ENCODE measurements around the gene SPEM2. TPM values are rescaled to one million over a fixed set of nuclear protein-coding genes. Genes with fewer than 3 reads are reported as not detected.
"Not testable (repeated sequence)": the region's sequence is repeated elsewhere in the genome, so short reads cannot be mapped to it uniquely, and the experiment has no call there.

Gene SPEM2
- polyA plus RNA-seq, 4 donors = 0.18 TPM; not detected in 3

DNA sequence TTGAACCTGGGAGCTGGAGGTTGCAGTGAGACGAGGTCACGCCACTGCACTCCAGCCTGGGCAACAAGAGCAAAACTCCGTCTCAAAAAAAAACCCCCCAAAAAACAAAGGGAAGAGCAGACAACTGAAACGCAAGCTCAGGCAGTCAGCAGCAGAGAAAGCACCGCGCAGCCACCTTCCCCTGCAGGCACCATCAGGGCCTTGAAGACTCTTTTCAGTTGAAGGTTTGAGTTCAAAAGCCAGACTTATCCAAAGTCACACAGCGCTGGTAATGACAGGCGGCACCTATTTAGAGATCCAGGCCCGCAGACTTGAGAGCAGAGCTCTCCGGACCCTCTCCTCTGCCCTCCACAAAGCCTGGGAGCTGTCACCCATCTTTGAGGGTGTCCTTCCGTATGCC, 42.9 kb downstream of the SPEM2 start:
- DNase-seq (ENCODE audit: low read depth in 4 of 4, low spot score in 3 of 4) = no peak

GRCh38 chr17:7468804-7469389, 43.5 kb downstream of the SPEM2 start:
- DNase-seq (ENCODE audit: low read depth in 4 of 4, low spot score in 3 of 4) = no peak

DNA sequence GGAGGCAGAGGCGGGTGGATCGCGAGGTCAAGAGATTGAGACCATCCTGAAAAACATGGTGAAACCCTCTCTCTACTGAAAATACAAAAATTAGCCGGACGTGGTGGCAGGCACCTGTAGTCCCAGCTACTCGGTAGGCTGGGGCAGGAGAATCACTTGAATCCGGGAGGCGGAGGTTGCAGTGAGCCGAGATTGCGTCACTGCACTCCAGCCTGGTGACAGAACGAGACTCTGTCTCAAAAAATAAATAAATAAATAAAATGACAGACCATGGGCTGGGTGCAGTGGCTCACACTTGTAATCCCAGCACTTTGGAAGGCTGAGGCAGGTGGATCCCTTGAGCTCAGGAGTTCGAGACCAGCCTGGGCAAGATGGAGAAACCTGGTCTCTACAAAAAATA, 44.4 kb downstream of the SPEM2 start:
- not testable (repeated sequence) for DNase-seq (ENCODE audit: low read depth in 4 of 4, low spot score in 3 of 4)

GRCh38 chr17:7470457-7470973, 45.1 kb downstream of the SPEM2 start:
- not testable (repeated sequence) for DNase-seq (ENCODE audit: low read depth in 4 of 4, low spot score in 3 of 4)

GRCh38 chr17:7471729-7472128, 46.3 kb downstream of the SPEM2 start:
- DNase-seq (ENCODE audit: low read depth in 4 of 4, low spot score in 3 of 4) = no peak

DNA sequence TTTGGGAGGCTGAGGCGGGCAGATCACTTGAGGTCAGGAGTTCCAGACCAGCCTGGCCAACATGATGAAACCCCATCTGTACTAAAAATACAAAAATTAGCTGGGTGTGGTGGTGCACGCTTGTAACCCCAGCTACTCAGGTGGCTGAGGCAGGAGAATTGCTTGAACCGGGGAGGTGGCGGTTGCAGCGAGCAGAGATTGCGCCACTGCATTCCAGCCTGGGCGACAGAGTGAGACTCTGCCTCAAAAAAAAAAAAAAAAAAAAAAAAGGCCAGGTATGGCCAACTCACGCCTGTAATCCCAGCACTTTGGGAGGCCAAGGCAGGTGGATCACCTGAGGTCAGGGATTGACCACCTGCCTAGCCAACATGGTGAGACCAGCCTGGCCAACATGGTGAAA, 49.4 kb downstream of the SPEM2 start:
- DNase-seq (ENCODE audit: low read depth in 4 of 4, low spot score in 3 of 4) = not testable (repeated sequence)

- DNase-seq (ENCODE audit: low read depth in 4 of 4, low spot score in 3 of 4) = no peak
Measured at GRCh38 chr17:7475764-7476422, 50.5 kb downstream of the SPEM2 start.

GRCh38 chr17:7476494-7476893, 51.1 kb downstream of the SPEM2 start:
- DNase-seq (ENCODE audit: low read depth in 4 of 4, low spot score in 3 of 4) = no peak

DNA sequence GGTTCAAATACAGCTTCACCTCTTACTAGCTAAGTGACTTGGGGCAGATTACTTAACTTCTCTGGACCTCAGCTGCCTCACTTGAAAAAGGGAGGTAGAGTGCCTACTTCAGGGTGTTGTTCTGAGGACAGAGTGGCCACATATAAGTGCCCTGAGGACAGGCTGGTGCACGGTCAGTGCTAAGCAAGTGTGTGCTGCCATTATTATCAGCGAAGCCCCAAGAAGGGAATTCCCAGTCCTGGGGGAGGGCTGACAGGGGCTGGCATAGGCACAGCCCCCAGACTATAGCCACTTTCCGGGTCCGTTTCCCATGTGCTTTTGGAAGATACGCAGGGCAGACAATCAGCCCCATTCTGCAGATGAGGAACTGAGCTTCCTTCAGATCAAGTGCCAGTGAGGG, 51.5 kb downstream of the SPEM2 start:
- DNase-seq (ENCODE audit: low read depth in 4 of 4, low spot score in 3 of 4) = no peak

Other genes with a start within 250 kb of the SPEM2 start
- 1 to 10 TPM; 3.9 to 7.9 (median 5.9) TPM for gene ASGR1, start 246.2 kb upstream of the SPEM2 start, polyA plus RNA-seq (ENCODE audit: insufficient read length in 4 of 4)
- gene DLG4, start 205.8 kb upstream of the SPEM2 start, polyA plus RNA-seq (ENCODE audit: insufficient read length in 4 of 4) = 10 to 100 TPM; 25.8 to 50.7 (median 41.7) TPM
- gene ACADVL, start 205.7 kb upstream of the SPEM2 start, polyA plus RNA-seq (ENCODE audit: insufficient read length in 4 of 4) = 100 to 1,000 TPM; 318 to 561 (median 453) TPM
- 10 to 100 TPM; 46.3 to 70.6 (median 51.4) TPM for gene DVL2, start 191.1 kb upstream of the SPEM2 start, polyA plus RNA-seq (ENCODE audit: insufficient read length in 4 of 4)
- gene PHF23, start 186.2 kb upstream of the SPEM2 start, polyA plus RNA-seq (ENCODE audit: insufficient read length in 4 of 4) = 10 to 100 TPM; 39.1 to 62.6 (median 52.5) TPM
- 100 to 1,000 TPM; 327 to 487 (median 427) TPM for gene GABARAP, start 183.2 kb upstream of the SPEM2 start, polyA plus RNA-seq (ENCODE audit: insufficient read length in 4 of 4)
- 100 to 1,000 TPM; 146 to 158 (median 156) TPM for gene CTDNEP1, start 173.9 kb upstream of the SPEM2 start, polyA plus RNA-seq (ENCODE audit: insufficient read length in 4 of 4)
- 10 to 100 TPM; 45.9 to 53.5 (median 48.1) TPM for gene ELP5, start 173.4 kb upstream of the SPEM2 start, polyA plus RNA-seq (ENCODE audit: insufficient read length in 4 of 4)
- 10 to 100 TPM in 3 of 4 donors, 1 to 10 TPM in 1; 1.3 to 58.7 (median 50.8) TPM for gene CLDN7, start 163.1 kb upstream of the SPEM2 start, polyA plus RNA-seq (ENCODE audit: insufficient read length in 4 of 4)
- 1 to 10 TPM; 1.5 to 2.8 (median 1.9) TPM for gene SLC2A4, start 143.9 kb upstream of the SPEM2 start, polyA plus RNA-seq (ENCODE audit: insufficient read length in 4 of 4)
- 1 to 10 TPM; 1.9 to 4.1 (median 2.7) TPM for gene YBX2, start 131.0 kb upstream of the SPEM2 start, polyA plus RNA-seq (ENCODE audit: insufficient read length in 4 of 4)
- 100 to 1,000 TPM; 247 to 327 (median 311) TPM for gene EIF5A, start 118.0 kb upstream of the SPEM2 start, polyA plus RNA-seq (ENCODE audit: insufficient read length in 4 of 4)
- gene GPS2, start 110.3 kb upstream of the SPEM2 start, polyA plus RNA-seq (ENCODE audit: insufficient read length in 4 of 4) = 100 to 1,000 TPM in 1 of 4 donors, 10 to 100 TPM in 3; 73.8 to 104 (median 90.1) TPM
- 10 to 100 TPM; 25.7 to 43.8 (median 27.8) TPM for gene NEURL4, start 96.3 kb upstream of the SPEM2 start, polyA plus RNA-seq (ENCODE audit: insufficient read length in 4 of 4)
- gene ACAP1, start 89.1 kb upstream of the SPEM2 start, polyA plus RNA-seq (ENCODE audit: insufficient read length in 4 of 4) = 10 to 100 TPM in 2 of 4 donors, 1 to 10 TPM in 2; 6.9 to 11.0 (median 8.8) TPM
- gene KCTD11, start 73.5 kb upstream of the SPEM2 start, polyA plus RNA-seq (ENCODE audit: insufficient read length in 4 of 4) = 10 to 100 TPM; 10.9 to 12.1 (median 11.6) TPM
- not detected for gene TMEM95, start 70.5 kb upstream of the SPEM2 start, polyA plus RNA-seq (ENCODE audit: insufficient read length in 4 of 4)
- gene TNK1, start 44.5 kb upstream of the SPEM2 start, polyA plus RNA-seq (ENCODE audit: insufficient read length in 4 of 4) = 1 to 10 TPM in 3 of 4 donors, under 1 TPM in 1; 1.00 to 6.1 (median 5.2) TPM
- 10 to 100 TPM; 30.3 to 48.7 (median 39.6) TPM for gene PLSCR3, start 31.1 kb upstream of the SPEM2 start, polyA plus RNA-seq (ENCODE audit: insufficient read length in 4 of 4)
- gene TMEM256, start 21.5 kb upstream of the SPEM2 start, polyA plus RNA-seq (ENCODE audit: insufficient read length in 4 of 4) = 10 to 100 TPM; 52.8 to 90.1 (median 80.5) TPM
- 10 to 100 TPM; 21.4 to 55.8 (median 32.8) TPM for gene NLGN2, start 17.8 kb upstream of the SPEM2 start, polyA plus RNA-seq (ENCODE audit: insufficient read length in 4 of 4)
- not detected for gene SPEM1, start 5.3 kb upstream of the SPEM2 start, polyA plus RNA-seq (ENCODE audit: insufficient read length in 4 of 4)
- gene SPEM3, start 3.2 kb downstream of the SPEM2 start, polyA plus RNA-seq (ENCODE audit: insufficient read length in 4 of 4) = not detected
- 1 to 10 TPM; 1.1 to 4.8 (median 3.8) TPM for gene TMEM102, start 9.8 kb downstream of the SPEM2 start, polyA plus RNA-seq (ENCODE audit: insufficient read length in 4 of 4)
- 10 to 100 TPM in 1 of 4 donors, 1 to 10 TPM in 3; 5.6 to 17.1 (median 8.5) TPM for gene FGF11, start 13.9 kb downstream of the SPEM2 start, polyA plus RNA-seq (ENCODE audit: insufficient read length in 4 of 4)
- gene CHRNB1, start 19.4 kb downstream of the SPEM2 start, polyA plus RNA-seq (ENCODE audit: insufficient read length in 4 of 4) = 10 to 100 TPM in 2 of 4 donors, 1 to 10 TPM in 2; 9.0 to 15.1 (median 9.8) TPM
- 10 to 100 TPM; 36.1 to 46.1 (median 43.4) TPM for gene ZBTB4, start 54.0 kb downstream of the SPEM2 start, polyA plus RNA-seq (ENCODE audit: insufficient read length in 4 of 4)
- under 1 TPM in 2 of 4 donors, not detected in 2; 0.12 to 0.46 TPM for gene SLC35G6, start 55.8 kb downstream of the SPEM2 start, polyA plus RNA-seq (ENCODE audit: insufficient read length in 4 of 4)
- gene POLR2A, start 58.8 kb downstream of the SPEM2 start, polyA plus RNA-seq (ENCODE audit: insufficient read length in 4 of 4) = 100 to 1,000 TPM; 105 to 159 (median 123) TPM
- gene TNFSF12, start 123.4 kb downstream of the SPEM2 start, polyA plus RNA-seq (ENCODE audit: insufficient read length in 4 of 4) = 10 to 100 TPM; 20.3 to 43.5 (median 25.8) TPM
- gene TNFSF13, start 133.1 kb downstream of the SPEM2 start, polyA plus RNA-seq (ENCODE audit: insufficient read length in 4 of 4) = 10 to 100 TPM in 3 of 4 donors, 1 to 10 TPM in 1; 7.1 to 15.7 (median 12.7) TPM
- 10 to 100 TPM; 57.4 to 83.0 (median 73.6) TPM for gene SENP3, start 136.3 kb downstream of the SPEM2 start, polyA plus RNA-seq (ENCODE audit: insufficient read length in 4 of 4)
- gene CD68, start 154.0 kb downstream of the SPEM2 start, polyA plus RNA-seq (ENCODE audit: insufficient read length in 4 of 4) = 10 to 100 TPM; 32.3 to 70.7 (median 54.9) TPM
- gene MPDU1, start 158.2 kb downstream of the SPEM2 start, polyA plus RNA-seq (ENCODE audit: insufficient read length in 4 of 4) = 100 to 1,000 TPM in 3 of 4 donors, 10 to 100 TPM in 1; 75.1 to 114 (median 112) TPM
- gene SOX15, start 164.5 kb downstream of the SPEM2 start, polyA plus RNA-seq (ENCODE audit: insufficient read length in 4 of 4) = 10 to 100 TPM in 1 of 4 donors, 1 to 10 TPM in 3; 2.5 to 10.5 (median 3.6) TPM
- gene FXR2, start 189.3 kb downstream of the SPEM2 start, polyA plus RNA-seq (ENCODE audit: insufficient read length in 4 of 4) = 10 to 100 TPM; 42.8 to 55.0 (median 45.2) TPM
- gene SAT2, start 202.2 kb downstream of the SPEM2 start, polyA plus RNA-seq (ENCODE audit: insufficient read length in 4 of 4) = 100 to 1,000 TPM in 3 of 4 donors, 10 to 100 TPM in 1; 86.6 to 152 (median 114) TPM
- 1 to 10 TPM; 2.3 to 5.1 (median 4.0) TPM for gene SHBG, start 204.5 kb downstream of the SPEM2 start, polyA plus RNA-seq (ENCODE audit: insufficient read length in 4 of 4)
- gene ATP1B2, start 225.3 kb downstream of the SPEM2 start, polyA plus RNA-seq (ENCODE audit: insufficient read length in 4 of 4) = 10 to 100 TPM; 18.3 to 27.3 (median 20.5) TPM

All from left renal pelvis (tissue), 4 donors.